ENCODE measurements around the gene LSM11.

LSM11 gene

DNA sequence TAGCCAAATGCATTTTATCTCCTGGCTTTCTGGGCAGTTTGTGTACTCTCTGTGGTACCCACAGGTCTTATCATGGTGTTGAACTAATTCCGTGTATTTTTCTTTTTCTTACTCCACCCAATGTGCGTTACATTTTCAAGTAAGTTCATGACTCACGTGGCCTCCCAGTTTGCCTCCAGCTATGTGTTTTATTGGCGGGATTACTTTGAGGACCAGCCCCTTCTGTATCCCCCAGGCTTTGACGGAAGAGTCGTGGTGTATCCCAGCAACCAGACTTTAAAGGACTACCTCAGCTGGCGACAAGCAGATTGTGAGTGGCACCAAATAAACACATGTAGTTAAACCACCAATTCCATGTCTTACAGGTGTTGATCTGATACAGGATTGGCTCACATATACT, 9.1 kb upstream of the LSM11 start:
- DNase-seq (ENCODE audit: low read depth), result no peak

DNA sequence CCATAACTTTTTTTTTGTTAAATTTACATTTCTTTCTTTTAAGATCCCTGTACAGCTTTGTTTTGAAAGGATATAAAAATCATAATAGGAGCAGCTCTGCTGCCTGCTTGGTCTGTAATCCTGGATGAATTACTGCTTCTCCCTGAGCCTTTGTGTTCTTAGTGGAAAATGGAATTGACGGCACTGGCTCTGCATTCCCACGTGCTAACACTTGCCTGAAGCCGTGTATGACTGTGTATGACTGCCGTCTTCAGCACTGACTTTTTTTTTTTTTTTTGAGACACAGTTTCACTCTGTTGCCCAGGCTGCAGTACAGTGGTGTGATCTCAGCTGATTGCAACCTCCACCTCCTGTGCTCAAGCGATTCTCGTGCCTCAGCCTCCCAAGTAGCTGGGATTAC, 7.5 kb upstream of the LSM11 start:
- no peak for DNase-seq (ENCODE audit: low read depth)

DNA sequence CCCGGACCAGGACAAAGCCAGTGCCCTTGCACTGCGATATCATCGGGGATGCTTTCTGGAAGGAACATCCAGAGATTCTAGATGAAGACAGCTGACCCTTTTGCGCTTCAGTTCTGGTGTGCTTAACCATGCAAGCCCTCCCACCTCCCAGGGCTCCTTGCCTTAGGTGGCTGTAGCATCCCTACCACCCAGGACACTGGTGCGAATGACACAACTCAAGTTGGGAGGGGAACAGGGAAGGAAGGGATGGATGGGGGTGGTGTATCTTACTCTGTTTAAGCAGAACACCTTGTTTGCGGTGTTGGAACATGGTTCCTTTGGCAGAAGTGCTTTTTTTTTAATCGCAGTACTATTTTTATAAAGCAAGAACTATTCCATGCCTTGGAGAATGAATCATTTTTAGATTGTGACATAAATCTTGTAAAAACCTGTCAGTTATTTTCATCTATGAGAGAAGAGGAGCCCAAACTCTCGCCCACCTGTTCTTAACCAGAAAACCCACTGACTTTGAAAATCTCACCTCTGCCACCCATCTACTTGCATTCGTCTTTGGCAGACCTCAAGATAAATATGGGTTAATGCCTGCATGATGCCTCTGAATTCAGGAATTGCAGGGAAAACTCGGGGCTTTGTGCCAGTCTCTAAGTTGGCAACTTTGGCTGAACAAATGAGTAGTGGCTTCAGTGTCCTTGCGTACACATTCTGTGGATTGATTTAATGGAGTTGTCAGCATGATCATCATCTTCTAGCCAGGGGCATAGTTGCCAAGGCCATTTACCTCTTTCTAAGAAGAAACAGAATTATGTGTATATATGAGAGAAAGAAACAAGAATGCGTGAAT, 3.9 kb upstream of the LSM11 start:
- DNase-seq (ENCODE audit: low read depth), result no peak

DNA sequence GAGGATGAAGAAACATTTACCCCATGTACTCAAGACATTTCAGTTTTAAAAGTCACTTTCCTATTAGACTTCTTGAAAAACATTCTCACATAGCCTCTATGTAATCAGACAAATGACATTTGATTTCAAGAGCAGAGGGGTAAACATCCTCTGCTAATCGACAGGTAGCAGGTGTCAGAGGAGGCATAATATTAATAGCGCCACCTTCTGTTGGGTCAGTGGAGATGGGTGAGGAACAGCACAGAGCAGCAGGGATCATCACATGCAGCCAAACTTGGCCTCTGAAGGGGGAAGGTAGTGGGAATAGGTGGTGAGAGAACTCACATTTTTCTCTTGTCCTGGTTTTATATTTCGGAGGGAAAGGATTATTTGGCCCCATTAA, 3.3 kb upstream of the LSM11 start:
- DNase-seq (ENCODE audit: low read depth), result no peak

DNA sequence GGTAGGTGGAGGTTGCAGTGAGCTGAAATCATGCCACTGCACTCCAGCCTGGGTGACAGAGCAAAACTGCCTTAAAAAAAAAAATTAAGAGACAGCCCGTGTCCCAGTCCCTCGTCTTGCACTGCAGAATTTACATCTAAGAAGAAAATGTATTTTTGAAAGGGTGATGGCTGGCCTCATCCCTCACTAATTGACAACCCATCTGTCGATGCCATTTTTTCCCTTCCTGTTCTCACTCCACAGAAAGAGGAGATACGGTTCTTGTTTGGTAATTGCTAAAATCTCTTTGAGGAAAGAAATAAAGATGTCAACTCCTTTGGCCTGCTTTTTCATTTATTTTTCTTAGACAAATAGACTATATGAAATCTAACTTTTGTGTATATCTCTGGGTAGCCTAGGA, 2.4 kb upstream of the LSM11 start:
- no peak for DNase-seq (ENCODE audit: low read depth)

DNA sequence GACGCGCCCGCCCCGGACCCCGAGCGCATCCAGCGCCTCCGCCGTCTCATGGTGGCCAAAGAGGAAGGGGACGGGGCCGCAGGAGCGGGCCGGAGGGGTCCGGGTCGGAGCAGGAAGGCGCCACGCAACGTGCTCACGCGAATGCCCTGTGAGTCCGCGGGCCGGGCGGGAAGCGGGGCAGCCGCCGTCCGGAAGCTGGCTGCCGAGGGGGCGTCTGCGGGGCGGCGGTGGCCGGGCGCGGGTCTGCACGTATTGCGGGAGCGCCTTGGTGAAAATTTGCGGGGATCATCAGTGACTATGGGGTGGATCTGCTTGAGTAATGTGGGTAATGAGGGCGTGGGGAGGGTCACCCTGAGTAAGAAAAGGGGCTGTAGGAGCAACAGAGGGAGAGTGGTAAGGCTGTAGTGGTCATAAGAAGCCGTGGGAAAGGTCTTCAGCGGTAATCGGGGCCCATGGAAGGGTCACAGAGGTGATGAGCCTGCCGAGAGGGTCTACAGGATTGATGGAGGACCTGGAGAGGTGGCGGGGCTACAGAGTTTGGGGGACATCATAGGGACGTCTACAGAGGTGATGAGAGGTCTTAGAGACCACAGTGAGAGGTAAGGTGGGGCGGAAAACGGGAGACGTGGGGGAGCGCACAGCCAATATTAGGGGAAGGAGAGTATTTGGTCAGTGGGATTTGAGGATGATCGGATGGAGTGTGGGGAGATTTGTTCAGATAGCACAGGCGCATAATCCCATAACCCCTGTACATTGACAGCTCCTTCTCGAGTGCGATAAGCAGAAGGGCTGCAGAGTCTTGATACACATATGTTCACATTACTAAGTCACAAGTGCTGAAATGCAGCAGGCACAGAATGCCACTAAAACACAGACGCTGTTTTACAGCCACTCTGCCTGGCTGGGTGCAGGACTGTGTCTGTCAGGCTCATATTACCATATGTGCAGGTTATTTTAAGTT, 819 bp downstream of the LSM11 start:
- DNase-seq (ENCODE audit: low read depth), result no peak

DNA sequence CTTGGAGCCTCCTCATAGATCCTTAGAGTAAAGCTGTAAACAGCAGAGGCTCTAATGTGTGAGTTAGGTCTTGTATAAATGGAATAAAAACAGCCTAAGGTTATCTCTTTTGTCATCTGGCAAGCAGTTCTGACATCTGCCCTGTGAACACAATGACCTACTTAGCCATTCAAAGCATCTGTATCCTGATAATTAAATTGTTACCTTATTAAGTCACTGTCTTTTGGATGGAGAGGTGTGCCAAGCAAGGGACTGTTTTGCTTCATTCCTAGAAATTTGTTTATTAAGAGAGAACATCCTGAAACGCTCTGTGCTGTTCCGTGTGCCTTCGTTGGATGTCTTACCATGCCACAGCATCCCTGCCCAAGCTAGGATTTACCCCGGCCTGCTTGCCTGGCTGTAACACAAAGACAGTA, 1.5 kb downstream of the LSM11 start:
- DNase-seq (ENCODE audit: low read depth), result no peak

DNA sequence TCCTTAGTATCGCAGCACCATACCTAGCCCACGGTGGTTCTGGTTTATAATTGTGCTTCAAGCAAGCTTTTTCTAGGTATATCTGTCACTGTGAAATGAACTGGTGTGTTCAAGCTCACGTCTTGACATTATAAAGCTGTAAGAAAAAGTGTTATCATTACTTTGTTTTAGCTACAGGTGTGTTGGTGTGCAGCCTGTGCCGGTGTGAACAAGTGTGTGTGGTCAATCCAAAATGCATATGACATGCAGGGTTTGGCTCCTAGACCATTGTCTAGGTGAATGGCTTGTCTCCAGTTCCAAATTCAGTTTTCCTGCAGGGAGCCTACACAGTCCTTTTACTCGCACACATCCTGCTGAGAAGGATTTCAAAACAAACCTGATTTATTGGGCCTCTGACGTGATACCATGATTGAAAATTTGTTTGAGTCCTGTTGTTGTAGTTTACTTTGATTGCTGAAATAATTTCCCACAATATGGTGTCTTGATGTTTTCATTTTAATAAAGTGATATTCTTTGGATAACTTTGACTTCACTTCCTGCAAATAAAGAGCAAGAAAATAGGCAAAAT, 3.7 kb downstream of the LSM11 start:
- no peak for DNase-seq (ENCODE audit: low read depth)

DNA sequence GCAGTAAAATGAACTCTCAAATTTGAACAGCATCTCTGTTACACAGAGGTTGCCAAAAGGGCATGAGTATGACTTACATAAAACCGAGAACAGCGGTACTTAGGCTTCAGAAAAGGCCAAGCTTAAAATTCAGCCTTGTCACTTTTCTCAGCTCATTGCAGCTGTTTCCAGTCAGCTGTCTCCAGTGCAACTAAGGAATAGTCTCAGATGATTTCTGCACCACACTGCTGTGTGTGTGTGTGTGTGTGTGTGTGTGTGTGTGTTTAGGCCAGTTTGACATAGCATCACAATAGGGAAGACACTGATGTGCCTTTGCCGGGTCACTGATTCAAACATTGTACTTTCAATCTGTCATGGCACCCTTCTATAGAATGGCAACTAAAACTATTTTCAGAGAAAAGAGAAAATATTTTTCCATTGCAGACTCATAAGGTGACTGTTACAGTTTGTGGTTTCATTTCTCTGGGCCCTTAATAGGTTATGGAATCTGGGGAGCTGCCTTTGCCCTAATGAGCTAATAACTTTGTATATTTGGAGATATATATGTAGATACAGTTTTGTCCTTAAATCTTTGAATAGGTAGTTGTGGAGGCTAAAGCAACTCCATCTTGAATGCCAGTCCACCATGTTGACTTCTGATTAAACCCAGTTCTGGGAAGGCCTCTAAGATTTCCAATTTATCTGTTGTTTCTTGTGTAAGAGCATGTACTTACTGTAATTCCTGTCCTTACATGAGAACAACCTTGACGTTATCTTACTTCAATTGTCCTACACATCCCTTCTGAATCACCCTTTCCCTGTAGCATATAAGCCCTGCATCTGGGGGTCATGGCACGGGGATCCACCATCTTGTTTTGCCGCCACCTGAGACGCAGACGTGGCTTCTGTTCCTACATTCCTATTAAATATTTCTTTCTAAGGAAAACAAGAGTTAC, 4.5 kb downstream of the LSM11 start:
- DNase-seq (ENCODE audit: low read depth), result peak; percentile 14

DNA sequence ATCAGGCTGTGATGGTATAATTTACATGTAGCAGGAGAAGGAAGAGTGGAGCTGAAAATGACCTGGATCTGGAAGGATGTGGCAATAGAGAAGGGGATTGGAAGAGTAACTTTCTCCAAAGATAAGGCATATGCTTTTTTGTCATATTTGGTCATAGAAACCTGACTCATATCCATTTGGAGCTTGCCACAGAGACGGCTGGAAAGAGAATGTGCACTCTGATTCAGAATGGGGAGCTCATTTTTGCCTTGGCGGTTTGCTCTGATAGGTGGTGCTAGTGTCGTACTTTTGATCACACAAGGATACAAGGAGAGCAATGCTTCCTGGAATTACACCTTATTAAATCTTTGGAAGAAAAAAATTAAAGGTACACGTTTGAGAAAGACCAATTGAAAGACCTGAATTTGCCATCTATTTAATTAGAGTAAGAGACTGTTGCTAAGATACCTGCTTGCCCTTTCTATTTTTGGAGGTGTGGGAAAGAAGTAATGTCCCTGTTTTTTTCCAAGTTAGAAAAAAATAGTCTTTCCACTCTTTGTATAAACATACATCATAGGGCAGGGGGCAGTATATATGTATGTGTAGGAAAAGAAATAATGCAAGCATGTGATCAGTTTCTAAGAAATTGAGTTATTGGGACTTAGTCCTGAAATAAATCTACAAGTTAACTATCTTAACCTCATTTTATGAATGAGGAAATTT, 5.4 kb downstream of the LSM11 start:
- DNase-seq (ENCODE audit: low read depth), result peak; percentile 34

DNA sequence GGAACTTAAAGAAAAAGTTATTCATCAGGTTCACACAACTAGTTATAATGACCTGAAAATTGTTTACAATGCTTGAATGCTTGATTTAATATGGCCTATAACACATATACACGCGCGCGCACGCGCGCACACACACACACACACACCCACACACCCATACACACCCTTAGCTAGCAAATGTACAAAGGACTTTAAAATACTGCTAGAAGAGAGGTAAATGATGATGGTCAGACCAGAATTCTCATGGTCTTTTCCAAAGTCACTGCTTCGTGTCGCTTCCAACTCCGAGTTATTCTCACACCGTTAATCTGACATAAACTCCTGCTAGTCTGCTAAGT, 5.9 kb downstream of the LSM11 start:
- no peak for DNase-seq (ENCODE audit: low read depth)

DNA sequence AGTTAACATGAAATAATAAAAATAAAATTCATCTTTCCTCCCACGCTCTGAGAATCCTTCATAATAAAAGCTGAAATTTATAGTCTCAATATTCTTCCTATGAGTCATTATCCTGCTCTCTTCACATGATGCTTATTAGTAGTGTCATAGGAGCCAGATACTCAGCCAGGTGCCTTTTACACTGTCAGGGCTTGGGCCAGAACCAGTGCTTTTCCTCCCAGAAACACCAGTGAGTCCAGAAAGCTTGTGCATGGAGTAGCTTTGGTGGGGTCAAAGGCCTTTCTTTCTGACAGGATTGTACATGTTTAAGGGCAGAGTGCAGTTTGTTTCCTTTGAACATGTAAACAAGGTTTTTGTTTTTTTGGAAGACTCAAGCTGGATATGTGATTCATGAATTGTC, 6.8 kb downstream of the LSM11 start:
- no peak for DNase-seq (ENCODE audit: low read depth)

DNA sequence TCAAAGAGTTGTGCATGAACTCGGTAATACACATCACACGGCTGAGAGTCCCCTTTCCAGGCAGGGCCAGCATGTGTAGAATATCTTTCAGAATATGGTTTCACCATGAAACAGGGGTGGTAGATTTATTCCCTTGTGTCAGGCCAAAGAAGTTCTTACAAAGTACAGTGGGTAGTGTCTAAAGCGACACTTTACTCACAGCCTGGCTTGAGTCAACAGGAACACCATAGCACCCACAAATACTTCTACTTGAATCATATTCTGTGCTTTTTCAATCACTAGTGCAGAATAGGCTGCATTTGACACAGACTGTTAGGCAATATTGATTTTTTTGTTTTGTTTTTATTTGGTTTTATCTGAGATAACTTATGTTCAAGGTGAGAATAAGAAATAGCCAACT, 12.6 kb downstream of the LSM11 start:
- DNase-seq (ENCODE audit: low read depth), result no peak

DNA sequence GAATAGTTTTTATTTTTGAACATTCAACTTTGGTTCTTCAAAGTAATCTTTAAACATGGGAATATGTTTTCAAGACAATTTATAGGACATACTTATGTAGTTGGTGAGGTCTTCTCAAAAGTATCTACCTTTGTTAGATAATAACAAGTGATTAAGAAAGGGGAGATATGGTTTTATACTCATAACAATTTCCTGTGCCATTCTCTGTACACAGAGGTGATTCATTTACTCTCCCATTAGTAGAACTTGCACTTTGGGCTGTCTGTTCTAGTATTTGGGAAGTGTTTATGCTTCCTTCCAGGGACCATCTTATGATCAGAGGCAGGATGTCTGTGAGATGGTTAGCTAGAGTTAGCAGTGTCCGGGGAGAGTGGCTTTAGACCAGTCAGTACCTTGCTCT, 15.2 kb downstream of the LSM11 start:
- no peak for DNase-seq (ENCODE audit: low read depth)

DNA sequence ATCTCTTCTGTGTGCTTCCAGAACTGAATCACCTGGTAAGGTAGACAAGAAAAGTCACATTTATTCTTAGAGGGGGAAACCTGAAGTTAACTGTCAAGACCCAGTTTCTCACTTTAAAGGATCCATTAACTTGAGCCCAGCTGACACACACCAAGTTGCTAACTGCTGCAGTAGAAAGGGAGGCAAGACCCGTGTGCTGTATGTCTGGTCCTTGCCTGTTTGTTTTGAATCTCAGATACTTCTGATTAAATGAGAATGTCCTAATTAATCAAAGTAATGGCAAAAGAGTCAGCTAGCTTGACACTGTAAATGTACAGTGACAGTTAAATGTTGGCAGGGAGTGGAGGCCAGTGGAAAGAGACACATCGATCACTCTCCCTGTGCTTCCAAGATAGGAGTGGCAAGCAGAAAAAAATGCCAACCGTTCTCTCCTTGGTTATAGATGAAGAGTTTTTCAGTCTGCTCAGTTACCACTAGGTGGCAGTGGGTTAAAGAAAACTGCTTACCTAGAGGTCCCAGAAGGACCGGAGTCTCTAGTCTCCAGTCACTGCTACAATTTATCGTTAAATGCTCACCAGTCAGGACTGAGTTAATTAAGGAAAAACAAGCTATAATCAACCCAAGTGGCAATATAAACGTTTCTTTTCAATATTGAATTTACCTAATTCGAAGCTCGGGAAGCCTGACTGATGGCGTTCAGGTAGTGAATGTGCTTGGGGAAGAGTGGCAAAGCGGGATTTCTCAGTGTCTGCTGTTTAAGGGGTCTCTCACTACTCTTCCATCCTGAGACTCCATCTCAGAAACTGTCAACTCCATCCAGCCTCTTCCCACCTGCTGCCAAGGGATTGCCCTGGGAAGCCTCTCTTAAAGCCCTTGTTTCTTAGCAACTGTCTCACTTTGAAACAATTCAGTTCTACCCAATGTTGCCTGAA, 18.4 kb downstream of the LSM11 start:
- peak; percentile 64 for DNase-seq (ENCODE audit: low read depth)

DNA sequence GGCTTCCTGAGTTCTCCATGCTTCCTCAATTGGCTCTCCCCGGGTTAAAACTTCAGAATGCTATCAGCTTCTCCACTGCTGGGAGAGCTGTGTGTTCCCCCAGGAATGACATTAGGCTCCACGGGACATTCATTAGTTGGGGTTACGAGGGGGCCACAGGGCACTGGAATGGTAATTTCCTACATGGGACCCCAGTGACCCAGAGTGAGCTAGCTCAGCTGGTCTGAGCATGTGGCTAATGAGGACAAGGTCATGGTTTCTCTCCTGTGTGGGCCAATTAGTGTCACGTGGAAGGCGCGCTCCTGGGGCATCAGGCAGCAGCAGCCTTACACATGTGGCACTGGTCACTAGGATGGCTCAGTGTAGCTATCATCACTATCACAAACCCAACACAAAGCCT, 21.0 kb downstream of the LSM11 start:
- DNase-seq (ENCODE audit: low read depth), result no peak

DNA sequence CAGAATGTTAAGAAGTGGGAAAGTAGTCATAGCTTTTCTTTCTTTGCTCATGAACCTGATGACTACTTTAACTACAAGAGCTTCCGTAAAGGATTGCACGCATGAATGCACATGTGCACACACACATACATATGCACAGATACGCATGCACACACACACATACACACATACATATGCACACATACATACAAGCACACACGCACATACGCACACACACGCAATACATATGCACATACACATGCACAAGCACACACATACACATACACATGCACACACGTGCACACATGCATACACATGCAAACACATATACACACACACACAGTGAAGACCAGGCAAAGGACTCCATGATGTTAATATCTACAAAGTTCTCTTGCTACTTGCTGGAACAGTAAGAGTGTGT, 22.9 kb downstream of the LSM11 start:
- DNase-seq (ENCODE audit: low read depth), result no peak

DNA sequence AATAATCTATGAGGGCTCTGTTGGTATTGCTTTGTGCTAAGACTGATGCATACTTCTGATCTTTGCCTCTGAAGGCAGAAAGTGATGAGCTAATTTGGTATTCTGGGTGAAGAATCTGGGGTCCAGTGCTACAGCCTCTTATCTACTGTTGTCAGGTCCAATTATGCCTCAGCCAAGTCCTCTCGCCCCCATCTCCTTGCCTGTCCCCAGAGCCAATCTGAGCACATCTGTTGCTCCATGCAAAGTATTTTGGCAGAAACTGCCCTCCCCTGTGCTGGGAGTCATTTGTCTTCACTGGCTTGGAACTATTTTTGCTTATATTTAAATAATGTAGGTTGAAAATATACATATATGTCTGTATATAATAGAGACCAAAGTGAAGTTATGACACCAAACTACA, 23.4 kb downstream of the LSM11 start:
- no peak for DNase-seq (ENCODE audit: low read depth)

DNA sequence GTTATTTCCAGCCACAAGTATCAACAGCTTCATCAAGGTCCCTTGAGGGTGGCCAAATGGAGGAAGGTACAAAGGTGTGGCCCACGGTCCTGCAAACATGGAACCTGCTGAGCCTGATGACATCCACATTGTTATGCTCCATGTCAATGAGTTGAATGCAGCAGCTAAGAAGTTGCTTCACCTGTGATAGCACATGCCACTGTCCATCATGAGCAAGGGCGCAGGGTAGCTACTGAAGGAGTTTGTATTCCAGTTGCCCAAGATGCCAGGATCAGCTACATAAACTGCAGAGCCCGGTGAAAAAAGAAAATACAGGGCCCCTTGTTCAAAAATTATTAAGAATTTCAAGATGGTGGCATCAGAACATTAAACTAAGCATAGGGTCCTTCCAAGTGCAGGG, 24.2 kb downstream of the LSM11 start:
- DNase-seq (ENCODE audit: low read depth), result no peak

DNA sequence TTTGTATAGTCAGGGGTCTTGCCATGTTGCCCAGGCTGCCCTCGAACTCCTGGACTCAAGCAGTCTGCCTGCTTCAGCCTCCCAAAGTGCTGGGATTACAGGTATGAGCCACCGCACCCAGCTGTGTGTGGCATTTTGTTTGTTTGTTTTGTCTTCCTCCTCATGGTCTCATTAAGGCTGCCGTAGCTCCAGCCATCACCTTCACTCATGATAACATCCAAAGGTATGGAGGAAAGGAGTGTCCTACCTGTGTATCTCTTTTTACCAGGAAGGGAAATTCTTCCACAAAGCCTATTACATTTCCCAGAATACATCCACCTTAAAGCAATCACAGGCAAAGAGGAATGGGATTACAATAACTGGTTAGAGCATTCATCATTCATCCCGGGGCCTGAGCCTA, 27.2 kb downstream of the LSM11 start:
- no peak for DNase-seq (ENCODE audit: low read depth)
